HEK293 (cell line): ENCODE results near the gene ECI1.

Experiments used
- HOXA7 ChIP-seq: sonication (generic); formaldehyde crosslinking; IDR thresholded peaks from 2 replicates; pipeline ENCODE4 v1.8.1; 2022; ENCODE audit warnings: missing genetic modification reagents, borderline replicate concordance
- KLF1 ChIP-seq: fragments of 450-650 bp; formaldehyde crosslinking; IDR thresholded peaks from 2 replicates; pipeline ENCODE4 v1.5.1; 2016; ENCODE audit warnings: missing biosample characterization, missing genetic modification characterization
- MZF1 ChIP-seq: fragments of 450-650 bp; formaldehyde crosslinking; IDR thresholded peaks from 2 replicates; pipeline ENCODE4 v1.5.1; 2017; ENCODE audit warnings: missing biosample characterization, missing genetic modification characterization, borderline replicate concordance
- REPIN1 ChIP-seq: fragments of 450-650 bp; formaldehyde crosslinking; IDR thresholded peaks from 2 replicates; pipeline ENCODE4 v1.5.1; 2017; ENCODE audit warnings: missing biosample characterization, missing genetic modification characterization, low read depth
- ZBTB7A ChIP-seq: fragments of 450-650 bp; formaldehyde crosslinking; IDR thresholded peaks from 2 replicates; pipeline ENCODE4 v1.5.1; 2016; ENCODE audit warnings: low read depth, missing biosample characterization, missing genetic modification characterization
- ZFP37 ChIP-seq: fragments of 450-650 bp; formaldehyde crosslinking; IDR thresholded peaks from 2 replicates; pipeline ENCODE4 v1.5.1; 2016; ENCODE audit warnings: missing biosample characterization, missing genetic modification characterization
- ZIC2 ChIP-seq: fragments of 450-650 bp; formaldehyde crosslinking; IDR thresholded peaks from 2 replicates; pipeline ENCODE4 v1.5.1; 2016; ENCODE audit warnings: missing biosample characterization, missing genetic modification characterization
- ZNF132 ChIP-seq: fragments of 450-650 bp; formaldehyde crosslinking; IDR thresholded peaks from 2 replicates; pipeline ENCODE4 v1.5.1; 2017; ENCODE audit warnings: missing biosample characterization, missing genetic modification characterization, borderline replicate concordance
- ZNF23 ChIP-seq: fragments of 450-650 bp; formaldehyde crosslinking; IDR thresholded peaks from 2 replicates; pipeline ENCODE4 v1.5.1; 2016; ENCODE audit warnings: missing biosample characterization, missing genetic modification characterization, borderline replicate concordance
- ZNF416 ChIP-seq: fragments of 450-650 bp; formaldehyde crosslinking; IDR thresholded peaks from 2 replicates; pipeline ENCODE4 v1.5.1; 2016; ENCODE audit warnings: missing biosample characterization, missing genetic modification characterization
- ZNF514 ChIP-seq: fragments of 450-650 bp; formaldehyde crosslinking; IDR thresholded peaks from 2 replicates; pipeline ENCODE4 v1.5.1; 2016; ENCODE audit warnings: missing biosample characterization, missing genetic modification characterization
- ZNF596 ChIP-seq: fragments of 450-650 bp; IDR thresholded peaks from 2 replicates; pipeline ENCODE4 v1.5.0; 2018; ENCODE audit warnings: missing biosample characterization, mild to moderate bottlenecking, missing genetic modification characterization, moderate library complexity
- ZNF610 ChIP-seq: fragments of 450-650 bp; formaldehyde crosslinking; IDR thresholded peaks from 2 replicates; pipeline ENCODE4 v1.5.1; 2016; ENCODE audit warnings: missing biosample characterization, missing genetic modification characterization, borderline replicate concordance
- ZSCAN16 ChIP-seq: fragments of 450-650 bp; formaldehyde crosslinking; IDR thresholded peaks from 2 replicates; pipeline ENCODE4 v1.5.1; 2016; ENCODE audit warnings: missing biosample characterization, missing genetic modification characterization
- ZXDB ChIP-seq: fragments of 450-650 bp; formaldehyde crosslinking; IDR thresholded peaks from 2 replicates; pipeline ENCODE4 v1.5.1; 2016; ENCODE audit warnings: missing biosample characterization, missing genetic modification characterization
- TF ChIP-seq, protein P1 (sequence below): fragments of 450-650 bp; formaldehyde crosslinking; IDR thresholded peaks from 2 replicates; pipeline ENCODE4 v1.5.1; 2017; ENCODE audit warnings: missing biosample characterization, missing genetic modification characterization
- TF ChIP-seq, protein P2 (sequence below): fragments of 450-650 bp; formaldehyde crosslinking; IDR thresholded peaks from 2 replicates; pipeline ENCODE4 v1.5.1; 2016; ENCODE audit warnings: missing biosample characterization, missing genetic modification characterization
- TF ChIP-seq, protein P3 (sequence below): fragments of 450-650 bp; formaldehyde crosslinking; IDR thresholded peaks from 2 replicates; pipeline ENCODE4 v1.5.1; 2016; ENCODE audit warnings: missing biosample characterization, missing genetic modification characterization, borderline replicate concordance
- TF ChIP-seq, protein P4 (sequence below): fragments of 450-650 bp; formaldehyde crosslinking; IDR thresholded peaks from 2 replicates; pipeline ENCODE4 v1.5.1; 2016; ENCODE audit warnings: missing biosample characterization, missing genetic modification characterization
- TF ChIP-seq, protein P5 (sequence below): fragments of 450-650 bp; formaldehyde crosslinking; optimal IDR thresholded peaks from 2 replicates; pipeline ENCODE3; 2016; ENCODE audit warnings: missing biosample characterization, mild to moderate bottlenecking, missing genetic modification characterization

Gene ECI1

DNA sequence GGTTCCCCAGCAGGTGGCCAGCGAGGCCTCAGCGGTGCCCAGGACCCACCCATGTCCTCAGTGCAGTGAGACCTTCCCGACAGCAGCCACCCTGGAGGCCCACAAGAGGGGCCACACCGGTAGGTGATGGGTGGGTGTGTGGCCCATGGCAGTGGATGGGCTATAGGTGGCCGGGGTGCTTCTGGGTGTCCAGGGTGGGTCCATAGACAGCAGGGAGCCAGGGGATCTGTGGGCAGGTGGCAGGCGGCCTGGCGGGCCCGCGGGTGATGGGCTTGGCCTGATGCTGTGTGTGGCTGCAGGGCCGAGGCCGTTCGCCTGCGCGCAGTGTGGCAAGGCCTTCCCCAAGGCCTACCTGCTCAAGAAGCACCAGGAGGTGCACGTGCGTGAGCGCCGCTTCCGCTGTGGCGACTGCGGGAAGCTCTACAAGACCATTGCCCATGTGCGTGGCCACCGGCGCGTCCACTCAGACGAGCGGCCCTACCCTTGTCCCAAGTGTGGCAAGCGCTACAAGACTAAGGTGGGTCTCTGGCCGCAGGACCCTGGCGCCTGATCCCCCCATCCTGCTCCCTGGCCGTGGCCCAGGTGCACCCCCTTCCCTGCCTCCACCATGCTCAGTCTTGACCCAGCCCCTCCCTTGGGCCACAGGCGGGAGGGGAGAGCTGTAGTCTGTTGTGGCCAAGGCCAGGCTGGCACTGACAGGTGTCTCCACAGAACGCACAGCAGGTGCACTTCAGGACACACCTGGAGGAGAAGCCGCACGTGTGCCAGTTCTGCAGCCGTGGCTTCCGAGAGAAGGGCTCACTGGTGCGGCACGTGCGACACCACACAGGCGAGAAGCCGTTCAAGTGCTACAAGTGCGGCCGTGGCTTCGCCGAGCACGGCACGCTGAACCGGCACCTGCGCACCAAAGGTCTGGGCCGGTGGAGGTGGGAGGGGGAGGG, 17.2 kb downstream of the ECI1 start (continued):
- TF ChIP-seq, protein P1, sequence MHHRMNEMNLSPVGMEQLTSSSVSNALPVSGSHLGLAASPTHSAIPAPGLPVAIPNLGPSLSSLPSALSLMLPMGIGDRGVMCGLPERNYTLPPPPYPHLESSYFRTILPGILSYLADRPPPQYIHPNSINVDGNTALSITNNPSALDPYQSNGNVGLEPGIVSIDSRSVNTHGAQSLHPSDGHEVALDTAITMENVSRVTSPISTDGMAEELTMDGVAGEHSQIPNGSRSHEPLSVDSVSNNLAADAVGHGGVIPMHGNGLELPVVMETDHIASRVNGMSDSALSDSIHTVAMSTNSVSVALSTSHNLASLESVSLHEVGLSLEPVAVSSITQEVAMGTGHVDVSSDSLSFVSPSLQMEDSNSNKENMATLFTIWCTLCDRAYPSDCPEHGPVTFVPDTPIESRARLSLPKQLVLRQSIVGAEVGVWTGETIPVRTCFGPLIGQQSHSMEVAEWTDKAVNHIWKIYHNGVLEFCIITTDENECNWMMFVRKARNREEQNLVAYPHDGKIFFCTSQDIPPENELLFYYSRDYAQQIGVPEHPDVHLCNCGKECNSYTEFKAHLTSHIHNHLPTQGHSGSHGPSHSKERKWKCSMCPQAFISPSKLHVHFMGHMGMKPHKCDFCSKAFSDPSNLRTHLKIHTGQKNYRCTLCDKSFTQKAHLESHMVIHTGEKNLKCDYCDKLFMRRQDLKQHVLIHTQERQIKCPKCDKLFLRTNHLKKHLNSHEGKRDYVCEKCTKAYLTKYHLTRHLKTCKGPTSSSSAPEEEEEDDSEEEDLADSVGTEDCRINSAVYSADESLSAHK (tag by site-specific recombination) = no peak
- no peak for TF ChIP-seq REPIN1 (tag by site-specific recombination)
- TF ChIP-seq ZNF132 (tag by site-specific recombination) = no peak
- TF ChIP-seq, protein P2, sequence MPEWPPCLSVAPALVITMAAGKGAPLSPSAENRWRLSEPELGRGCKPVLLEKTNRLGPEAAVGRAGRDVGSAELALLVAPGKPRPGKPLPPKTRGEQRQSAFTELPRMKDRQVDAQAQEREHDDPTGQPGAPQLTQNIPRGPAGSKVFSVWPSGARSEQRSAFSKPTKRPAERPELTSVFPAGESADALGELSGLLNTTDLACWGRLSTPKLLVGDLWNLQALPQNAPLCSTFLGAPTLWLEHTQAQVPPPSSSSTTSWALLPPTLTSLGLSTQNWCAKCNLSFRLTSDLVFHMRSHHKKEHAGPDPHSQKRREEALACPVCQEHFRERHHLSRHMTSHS (tag by site-specific recombination) = no peak
- no peak for TF ChIP-seq ZFP37 (tag by site-specific recombination)
- TF ChIP-seq, protein P3, sequence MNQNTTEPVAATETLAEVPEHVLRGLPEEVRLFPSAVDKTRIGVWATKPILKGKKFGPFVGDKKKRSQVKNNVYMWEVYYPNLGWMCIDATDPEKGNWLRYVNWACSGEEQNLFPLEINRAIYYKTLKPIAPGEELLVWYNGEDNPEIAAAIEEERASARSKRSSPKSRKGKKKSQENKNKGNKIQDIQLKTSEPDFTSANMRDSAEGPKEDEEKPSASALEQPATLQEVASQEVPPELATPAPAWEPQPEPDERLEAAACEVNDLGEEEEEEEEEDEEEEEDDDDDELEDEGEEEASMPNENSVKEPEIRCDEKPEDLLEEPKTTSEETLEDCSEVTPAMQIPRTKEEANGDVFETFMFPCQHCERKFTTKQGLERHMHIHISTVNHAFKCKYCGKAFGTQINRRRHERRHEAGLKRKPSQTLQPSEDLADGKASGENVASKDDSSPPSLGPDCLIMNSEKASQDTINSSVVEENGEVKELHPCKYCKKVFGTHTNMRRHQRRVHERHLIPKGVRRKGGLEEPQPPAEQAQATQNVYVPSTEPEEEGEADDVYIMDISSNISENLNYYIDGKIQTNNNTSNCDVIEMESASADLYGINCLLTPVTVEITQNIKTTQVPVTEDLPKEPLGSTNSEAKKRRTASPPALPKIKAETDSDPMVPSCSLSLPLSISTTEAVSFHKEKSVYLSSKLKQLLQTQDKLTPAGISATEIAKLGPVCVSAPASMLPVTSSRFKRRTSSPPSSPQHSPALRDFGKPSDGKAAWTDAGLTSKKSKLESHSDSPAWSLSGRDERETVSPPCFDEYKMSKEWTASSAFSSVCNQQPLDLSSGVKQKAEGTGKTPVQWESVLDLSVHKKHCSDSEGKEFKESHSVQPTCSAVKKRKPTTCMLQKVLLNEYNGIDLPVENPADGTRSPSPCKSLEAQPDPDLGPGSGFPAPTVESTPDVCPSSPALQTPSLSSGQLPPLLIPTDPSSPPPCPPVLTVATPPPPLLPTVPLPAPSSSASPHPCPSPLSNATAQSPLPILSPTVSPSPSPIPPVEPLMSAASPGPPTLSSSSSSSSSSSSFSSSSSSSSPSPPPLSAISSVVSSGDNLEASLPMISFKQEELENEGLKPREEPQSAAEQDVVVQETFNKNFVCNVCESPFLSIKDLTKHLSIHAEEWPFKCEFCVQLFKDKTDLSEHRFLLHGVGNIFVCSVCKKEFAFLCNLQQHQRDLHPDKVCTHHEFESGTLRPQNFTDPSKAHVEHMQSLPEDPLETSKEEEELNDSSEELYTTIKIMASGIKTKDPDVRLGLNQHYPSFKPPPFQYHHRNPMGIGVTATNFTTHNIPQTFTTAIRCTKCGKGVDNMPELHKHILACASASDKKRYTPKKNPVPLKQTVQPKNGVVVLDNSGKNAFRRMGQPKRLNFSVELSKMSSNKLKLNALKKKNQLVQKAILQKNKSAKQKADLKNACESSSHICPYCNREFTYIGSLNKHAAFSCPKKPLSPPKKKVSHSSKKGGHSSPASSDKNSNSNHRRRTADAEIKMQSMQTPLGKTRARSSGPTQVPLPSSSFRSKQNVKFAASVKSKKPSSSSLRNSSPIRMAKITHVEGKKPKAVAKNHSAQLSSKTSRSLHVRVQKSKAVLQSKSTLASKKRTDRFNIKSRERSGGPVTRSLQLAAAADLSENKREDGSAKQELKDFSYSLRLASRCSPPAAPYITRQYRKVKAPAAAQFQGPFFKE (tag by site-specific recombination) = no peak
- TF ChIP-seq ZNF514 (tag by site-specific recombination) = no peak
- TF ChIP-seq, protein P4, sequence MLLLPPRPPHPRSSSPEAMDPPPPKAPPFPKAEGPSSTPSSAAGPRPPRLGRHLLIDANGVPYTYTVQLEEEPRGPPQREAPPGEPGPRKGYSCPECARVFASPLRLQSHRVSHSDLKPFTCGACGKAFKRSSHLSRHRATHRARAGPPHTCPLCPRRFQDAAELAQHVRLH = no peak
- no peak for TF ChIP-seq MZF1 (tag by site-specific recombination)
- TF ChIP-seq ZSCAN16 (tag by site-specific recombination) = no peak
- TF ChIP-seq ZNF596 (tag by site-specific recombination) = no peak
- TF ChIP-seq ZIC2 (tag by site-specific recombination) = no peak
- TF ChIP-seq ZNF416 = no peak
- TF ChIP-seq ZNF23 (tag by site-specific recombination) = no peak
- TF ChIP-seq KLF1 (tag by site-specific recombination) = no peak
- TF ChIP-seq ZXDB (tag by site-specific recombination) = no peak
- no peak for TF ChIP-seq ZNF610
- no peak for TF ChIP-seq ZBTB7A (tag by site-specific recombination)
- no peak for TF ChIP-seq HOXA7 (CRISPR knock-in tag)
- TF ChIP-seq, protein P5, sequence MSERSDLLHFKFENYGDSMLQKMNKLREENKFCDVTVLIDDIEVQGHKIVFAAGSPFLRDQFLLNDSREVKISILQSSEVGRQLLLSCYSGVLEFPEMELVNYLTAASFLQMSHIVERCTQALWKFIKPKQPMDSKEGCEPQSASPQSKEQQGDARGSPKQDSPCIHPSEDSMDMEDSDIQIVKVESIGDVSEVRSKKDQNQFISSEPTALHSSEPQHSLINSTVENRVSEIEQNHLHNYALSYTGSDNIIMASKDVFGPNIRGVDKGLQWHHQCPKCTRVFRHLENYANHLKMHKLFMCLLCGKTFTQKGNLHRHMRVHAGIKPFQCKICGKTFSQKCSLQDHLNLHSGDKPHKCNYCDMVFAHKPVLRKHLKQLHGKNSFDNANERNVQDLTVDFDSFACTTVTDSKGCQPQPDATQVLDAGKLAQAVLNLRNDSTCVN = no peak
